Retina (tissue), 1 donor: ENCODE data around the gene CD84.
"Not testable (repeated sequence)": the region's sequence is repeated elsewhere in the genome, so short reads cannot be mapped to it uniquely, and the experiment has no call there.

Source experiments
- DNase-seq: peaks from one replicate; pipeline ENCODE4 v3.0.0-alpha.2; 2016

The CD84 gene

DNA sequence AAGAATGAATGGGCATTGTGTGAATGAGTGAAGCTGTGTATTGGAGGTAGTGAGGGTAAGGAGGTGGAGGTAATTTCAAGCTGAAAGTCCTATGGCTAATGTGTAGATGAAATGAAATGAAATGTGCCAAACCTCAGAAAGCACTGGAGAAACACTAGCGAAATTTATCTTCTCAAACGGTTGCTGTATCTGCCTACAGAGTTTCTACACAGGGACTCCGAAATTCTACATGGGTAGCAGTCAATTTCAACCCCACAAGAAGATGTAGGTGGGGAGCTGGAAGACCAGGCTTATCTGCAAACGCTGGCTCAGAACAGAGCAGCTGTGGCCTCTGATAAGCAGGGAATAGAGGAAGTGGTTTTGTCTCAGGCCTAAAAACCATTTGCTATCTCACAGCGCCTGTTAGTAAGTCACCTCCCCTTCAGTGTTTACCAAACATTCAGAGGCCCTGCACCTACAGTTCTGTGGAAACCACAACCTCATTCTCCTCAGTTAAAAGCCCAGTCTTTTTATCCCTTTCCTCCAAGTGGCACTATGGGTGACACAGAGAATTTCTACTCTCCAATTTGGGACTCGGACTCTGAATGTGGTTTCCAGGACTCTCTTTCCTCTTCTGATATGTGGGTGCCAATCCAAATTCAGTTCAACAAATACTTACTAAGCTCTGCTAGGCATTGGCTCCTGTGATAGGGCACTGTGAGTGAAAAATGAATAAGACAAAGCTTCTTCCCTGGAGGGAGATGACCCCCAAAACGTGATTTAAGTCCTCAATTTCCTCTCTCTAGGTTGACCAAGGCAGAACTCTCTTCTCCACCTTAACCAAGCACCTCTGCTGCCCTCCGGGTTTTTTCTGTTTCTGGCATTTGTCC is 39.1 kb downstream of the CD84 start:
- no peak for DNase-seq

- DNase-seq = no peak
These were observed 39.7 kb downstream of the CD84 start for GRCh38 chr1:160539684-160539989.

GRCh38 chr1:160538985-160539651 is 40.2 kb downstream of the CD84 start:
- no peak for DNase-seq

DNA sequence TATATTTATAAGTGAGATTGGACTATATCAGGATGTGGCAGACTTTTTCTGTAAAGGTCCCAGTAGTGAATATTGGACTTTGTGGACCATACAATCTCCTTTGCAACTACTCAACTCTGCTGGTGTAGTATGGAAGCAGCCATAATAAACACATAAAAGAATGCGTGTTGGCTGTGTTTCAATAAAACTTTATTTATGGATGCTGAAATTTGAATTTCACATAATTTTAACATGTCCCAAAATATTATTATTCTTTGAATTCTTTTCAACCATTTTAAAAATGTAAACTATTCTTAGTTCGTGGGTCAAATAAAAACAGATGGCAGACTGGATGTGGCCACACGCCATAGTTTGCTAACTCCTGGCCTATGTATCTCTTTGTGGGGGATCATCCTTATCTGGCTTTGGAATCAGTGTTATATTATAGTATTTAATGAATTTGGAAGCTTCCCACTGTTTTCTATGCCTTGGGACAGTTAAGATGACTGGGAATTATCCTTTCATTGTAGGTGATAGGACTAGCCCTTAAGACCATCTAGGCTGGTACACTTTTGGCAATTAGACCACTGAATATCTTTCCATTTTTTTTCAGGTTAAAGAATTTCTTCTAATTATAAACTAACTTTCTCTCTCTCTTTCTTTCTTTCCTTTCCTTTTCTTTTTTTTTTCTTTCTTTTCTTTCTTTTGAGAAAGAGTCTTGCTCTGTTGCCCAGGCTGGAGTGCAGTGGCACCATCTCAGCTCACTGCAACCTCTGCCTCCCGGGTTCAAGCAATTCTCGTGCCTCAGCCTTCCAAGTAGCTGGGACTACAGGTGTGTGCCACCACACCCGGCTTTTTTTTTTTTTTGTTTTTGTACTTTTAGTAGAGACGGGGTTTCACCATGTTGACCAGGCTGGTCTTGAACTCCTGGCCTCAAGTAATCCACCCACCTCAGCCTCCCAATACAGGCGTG is 41.3 kb downstream of the CD84 start:
- no peak for DNase-seq

DNA sequence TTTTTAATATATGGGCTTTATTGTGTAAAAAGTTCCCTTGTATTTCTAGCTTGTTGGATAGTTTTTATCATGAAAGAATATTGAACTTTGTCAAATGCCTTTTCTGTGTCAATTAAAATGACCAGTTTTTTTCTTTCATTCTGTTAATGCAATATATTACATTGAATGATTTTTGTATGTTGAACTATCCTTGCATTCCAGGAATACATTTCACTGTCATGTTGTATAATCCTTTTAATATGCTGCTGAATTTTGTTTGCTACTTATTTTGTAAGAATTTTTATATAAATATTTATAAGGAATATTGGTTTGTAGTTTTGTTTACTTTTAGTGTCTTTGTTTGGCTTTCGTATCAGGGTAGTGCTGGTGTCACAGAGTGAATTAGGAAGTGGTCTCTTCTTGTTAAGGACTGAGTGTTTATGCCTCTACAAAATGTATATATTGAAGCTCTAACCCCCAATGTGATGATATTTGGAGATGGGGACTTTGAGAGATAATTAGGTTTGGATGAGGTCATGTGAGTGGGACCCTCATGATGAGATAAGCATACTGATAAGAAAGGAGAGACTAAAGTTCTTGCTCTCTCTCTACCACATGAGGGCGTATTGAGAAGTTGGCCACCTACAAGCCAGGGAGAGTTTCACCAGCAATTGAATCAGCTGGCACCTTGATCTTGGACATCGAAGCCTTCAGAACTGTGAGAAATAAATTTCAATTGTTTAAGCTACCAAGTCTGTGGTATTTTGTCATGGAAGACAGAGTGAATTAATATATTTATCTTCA is 44.3 kb downstream of the CD84 start:
- DNase-seq = no peak

DNA sequence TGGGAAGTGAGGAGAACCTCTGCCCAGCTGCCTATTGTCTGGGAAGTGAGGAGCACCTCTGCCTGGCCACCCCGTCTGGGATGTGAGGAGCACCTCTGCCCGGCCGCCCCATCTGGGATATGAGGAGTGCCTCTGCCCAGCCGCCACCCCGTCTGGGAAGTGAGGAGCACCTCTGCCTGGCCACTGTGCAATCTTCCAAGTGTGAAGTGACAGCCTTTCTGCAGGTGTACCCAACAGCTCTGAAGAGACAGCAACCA is 46.8 kb downstream of the CD84 start:
- DNase-seq = not testable (repeated sequence)

GRCh38 chr1:160531809-160532556 is 47.3 kb downstream of the CD84 start:
- not testable (repeated sequence) for DNase-seq

- not testable (repeated sequence) for DNase-seq
These were observed 49.8 kb downstream of the CD84 start for GRCh38 chr1:160529401-160529952.

GRCh38 chr1:160523789-160524188 is 55.5 kb downstream of the CD84 start:
- not testable (repeated sequence) for DNase-seq

DNA sequence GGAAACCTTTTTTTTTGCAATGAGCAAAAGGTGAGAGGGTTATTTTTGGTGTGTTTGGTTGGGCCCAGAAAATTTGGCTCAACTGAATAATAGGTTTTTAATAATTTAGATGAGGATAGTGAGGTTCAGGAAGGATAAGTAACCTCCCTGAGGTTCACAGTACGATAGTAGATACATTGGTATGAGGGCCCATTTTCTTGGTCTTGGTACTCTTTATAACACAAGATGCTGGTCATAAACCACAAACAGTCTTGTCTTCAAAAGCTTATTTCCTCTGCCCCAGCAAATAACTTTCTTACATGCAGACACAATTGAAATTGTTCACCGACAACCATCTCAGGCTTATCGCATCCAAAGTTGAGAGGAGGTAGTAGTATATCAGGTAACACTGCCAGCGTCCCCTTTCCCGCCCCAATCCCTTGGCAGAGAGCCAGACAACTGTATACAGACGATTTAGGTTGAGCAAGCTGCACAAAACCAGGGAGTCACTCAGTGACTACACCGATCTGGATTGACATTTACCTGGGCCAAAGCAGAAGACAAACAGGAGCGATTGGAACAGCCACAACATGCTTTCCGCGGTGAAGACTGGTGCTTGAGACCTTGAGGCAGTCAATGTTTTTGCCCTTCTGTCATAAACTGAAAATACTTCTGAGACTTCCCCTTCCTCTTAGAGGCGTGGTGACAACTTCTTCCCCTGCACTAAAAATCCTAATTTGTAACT is 56.5 kb downstream of the CD84 start, which contains the start of gene SLAMF6:
TSS of gene SLAMF6 (minus strand) at position 634 of the 724 bp plus-strand sequence. CDS start at position 571, 63 bp downstream.
- no peak for DNase-seq

DNA sequence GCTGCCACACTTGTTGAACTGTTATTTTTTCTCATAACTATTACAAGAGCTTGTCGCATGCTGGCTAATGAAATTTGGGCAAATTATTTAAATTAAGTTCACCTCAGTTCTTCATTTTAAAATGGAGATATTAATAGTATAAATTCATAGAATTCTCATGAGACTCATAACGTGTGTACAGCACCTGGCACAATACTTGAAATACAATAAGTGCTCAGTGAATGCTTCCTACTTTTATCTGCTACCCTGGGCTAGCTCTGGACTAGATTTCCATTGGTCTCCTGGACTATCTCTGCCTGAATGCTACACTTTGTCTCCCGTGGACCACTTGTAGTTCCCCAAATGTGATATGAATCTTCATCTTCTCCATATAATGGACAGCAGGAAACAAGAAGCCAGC is 57.2 kb downstream of the CD84 start:
- no peak for DNase-seq

DNA sequence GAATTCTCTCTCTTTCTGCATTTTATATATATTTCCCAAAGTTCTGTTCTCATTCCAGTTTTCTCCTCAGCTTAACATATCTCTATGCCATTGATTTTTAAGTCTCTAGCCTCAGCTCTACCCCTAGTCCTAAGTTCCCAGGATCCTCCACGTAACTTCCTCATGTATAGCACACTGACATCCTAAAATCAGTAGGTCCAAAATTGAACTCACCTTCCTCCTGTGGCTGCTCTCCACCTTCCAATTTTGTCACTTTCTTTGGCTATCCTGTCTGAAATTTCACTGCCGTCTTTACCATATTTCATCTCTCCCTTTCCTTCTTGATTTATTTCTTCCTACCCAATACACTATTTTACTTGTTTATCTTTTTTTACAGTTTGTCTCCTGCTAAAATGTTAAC is 57.7 kb downstream of the CD84 start:
- DNase-seq = no peak

DNA sequence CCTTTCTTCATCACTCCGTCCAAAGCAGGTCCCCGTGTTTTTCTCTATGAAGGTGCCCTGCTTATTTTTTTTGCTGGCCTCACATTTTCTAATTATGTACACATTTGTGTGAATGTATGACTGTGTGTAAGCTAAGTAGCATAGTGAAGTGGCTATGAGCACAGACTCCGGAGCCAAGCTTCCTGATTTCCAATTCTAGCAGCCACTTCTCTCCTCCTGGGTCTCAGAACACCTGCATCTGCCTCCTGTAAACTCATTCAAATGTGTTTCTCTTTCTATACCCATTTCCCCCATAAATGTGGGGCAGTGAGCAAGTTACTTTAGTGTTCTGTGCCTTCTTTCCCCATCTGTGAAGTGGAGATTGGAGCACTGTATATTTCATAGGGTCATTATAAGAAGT is 58.3 kb downstream of the CD84 start:
- no peak for DNase-seq

DNA sequence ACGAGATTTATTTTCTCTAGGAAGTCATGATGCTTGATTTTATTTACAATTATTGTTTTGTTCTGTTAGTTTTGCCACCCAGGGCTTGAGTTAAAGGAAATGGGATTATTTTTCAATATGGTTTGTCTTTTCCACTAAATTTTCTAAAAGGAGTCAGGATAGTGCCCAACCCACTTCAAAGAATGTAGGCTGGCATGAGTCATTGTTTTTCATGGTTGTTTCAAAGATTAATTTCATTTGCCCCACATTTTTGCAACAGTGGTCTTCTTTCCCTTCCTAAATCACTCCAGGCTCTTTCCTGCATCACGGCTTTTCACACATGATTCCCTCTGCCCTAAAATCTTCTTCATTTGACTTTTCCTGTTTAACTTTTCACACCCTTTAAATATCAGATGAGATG is 58.7 kb downstream of the CD84 start:
- no peak for DNase-seq

DNA sequence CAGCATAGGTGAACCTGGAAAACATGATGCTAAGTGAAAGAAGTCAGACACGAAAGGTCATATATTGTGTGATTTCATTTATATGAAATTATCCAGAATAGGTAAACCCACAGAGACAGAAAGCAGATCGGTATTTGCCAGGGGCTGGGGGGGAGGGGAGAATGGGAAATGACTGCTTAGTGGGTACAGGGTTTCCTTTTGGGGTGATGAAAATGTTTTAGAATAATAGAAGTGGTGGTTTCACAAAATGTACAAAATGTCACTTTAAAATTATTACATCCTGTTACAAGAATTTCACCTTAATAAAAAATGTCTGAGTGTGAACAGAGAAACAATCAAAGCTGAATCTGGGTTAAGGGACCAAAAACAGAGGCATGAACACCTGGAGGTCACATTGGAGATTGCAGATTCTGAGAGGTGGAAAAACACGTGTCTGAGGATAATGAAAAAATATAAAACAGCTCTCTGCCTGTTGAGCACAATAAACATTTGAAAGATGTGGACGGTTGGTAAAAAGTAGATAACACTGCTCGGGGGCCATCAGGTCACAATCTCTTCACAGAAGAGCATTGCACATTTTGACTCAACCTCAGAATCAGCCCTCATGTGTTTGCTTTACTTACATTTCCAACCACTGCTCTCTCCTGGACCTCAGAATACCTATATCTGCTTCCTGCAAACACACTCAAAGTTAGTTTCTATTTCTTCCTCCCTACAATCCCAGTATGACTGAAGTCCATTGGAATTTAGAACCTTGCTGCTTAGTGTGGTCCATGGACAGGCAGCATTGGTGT is 59.5 kb downstream of the CD84 start:
- DNase-seq = no peak

- DNase-seq = not testable (repeated sequence)
These were observed 61.8 kb downstream of the CD84 start for GRCh38 chr1:160517519-160517918.

- DNase-seq = not testable (repeated sequence)
These were observed 63.4 kb downstream of the CD84 start for GRCh38 chr1:160515908-160516307.

- DNase-seq = no peak
These were observed 74.6 kb downstream of the CD84 start for GRCh38 chr1:160504651-160505050.

GRCh38 chr1:160503087-160503486 is 76.2 kb downstream of the CD84 start:
- no peak for DNase-seq
